HCT116 (cell line): ENCODE results near the gene EEF1E1. TPM values are rescaled to one million over a fixed set of nuclear protein-coding genes. Genes with fewer than 3 reads are reported as not detected.
A peak's percentile ranks its signal among the peaks of the same experiment; 100 is the strongest.

Source experiments
- ATAC-seq: fragments of 200-7000 bp; cut with Tn5 transposase; 2 replicates; pipeline ENCODE4 v1.9.1; 2020; ENCODE audit warnings: mild to moderate bottlenecking, moderate library complexity
- BruUV-seq: library from RNA; stranded (reverse); fragments of 400-500 nt; replicated peaks from 2 replicates; lab custom pipeline; 2021; lab: Mats Ljungman, UMichigan
- CTCF ChIA-PET: fragments of 300-600 bp; sonication (Branson Sonifier 250); formaldehyde crosslinking; loops from one replicate; lab custom pipeline; 2021; ENCODE audit warnings: antibody characterized with exemption; lab: Charles Lee
- POLR2A ChIA-PET: fragments of 300-600, 350-600 bp; sonication (Branson Sonifier 250); formaldehyde crosslinking; loops from one replicate; lab custom pipeline; 2021; ENCODE audit warnings: antibody characterized with exemption; lab: Charles Lee
- RAD21 ChIA-PET, 2 experiments: fragments of 300-600 bp; sonication (Branson Sonifier 250); formaldehyde crosslinking; loops; one replicate each; lab custom pipeline; 2023; ENCODE audit warnings: low total read pairs in 2 of 2; ENCODE audit not compliant: uncharacterized antibody in 2 of 2, unreplicated experiment in 2 of 2, low non-redundant PET in 1 of 2; lab: Charles Lee
- DNase-seq: peaks from one replicate; pipeline ENCODE4 v3.0.0-alpha.2; 2010; ENCODE audit warnings: low read depth, low spot score
- H2AFZ ChIP-seq: fragments of 200-600 bp; shearing (Covaris generic), sonication (generic); 2 replicates; pipeline ENCODE4 v1.6.1; 2017; ENCODE audit warnings: low read depth, mixed run types, mixed read lengths, antibody characterized with exemption, low read length; ENCODE audit not compliant: poor library complexity, severe bottlenecking
- H3K27ac ChIP-seq: 2 replicates; pipeline ENCODE4 v1.5.1; 2012; ENCODE audit warnings: low read depth, low read length
- H3K27me3 ChIP-seq: fragments of 200-600 bp; sonication (generic); 2 replicates; pipeline ENCODE4 v1.6.1; 2016; ENCODE audit warnings: mixed run types, low read length, mixed read lengths; ENCODE audit not compliant: insufficient read depth
- H3K36me3 ChIP-seq, 2 experiments: fragments of 200-500 bp in 1 of 2; fragments of 200-600 bp in 1 of 2; sonication (Bioruptor generic) in 1 of 2; sonication (generic) in 1 of 2; 2 replicates each; pipeline versions ENCODE4 v1.5.1 to v1.6.1; 2014 to 2016; ENCODE audit warnings: low read length in 2 of 2, inconsistent platforms in 1 of 2, mixed read lengths in 1 of 2, mixed run types in 1 of 2; ENCODE audit not compliant: insufficient read depth in 2 of 2, control insufficient read depth in 1 of 2
- H3K4me1 ChIP-seq, 2 experiments: fragments of 200-600 bp in 1 of 2; sonication (generic) in 1 of 2; 2 replicates each; pipeline versions ENCODE4 v1.5.1 to v1.6.1; 2012 to 2017; ENCODE audit warnings: low read length in 2 of 2, inconsistent platforms in 1 of 2, mild to moderate bottlenecking in 1 of 2, mixed read lengths in 1 of 2, mixed run types in 1 of 2, moderate library complexity in 1 of 2; ENCODE audit not compliant: insufficient read depth in 2 of 2, control insufficient read depth in 1 of 2
- H3K4me2 ChIP-seq: fragments of 200-600 bp; sonication (generic); 2 replicates; pipeline ENCODE4 v1.6.1; 2017; ENCODE audit warnings: mixed run types, low read length, mixed read lengths
- H3K4me3 ChIP-seq, 2 experiments: fragments of 200-600 bp in 1 of 2; sonication (generic) in 1 of 2; replicated peaks in 1 of 2; 2 replicates each; pipeline ENCODE4 v1.5.1; 2011 to 2016; ENCODE audit warnings: low read length in 2 of 2, control low read depth in 1 of 2, low read depth in 1 of 2, mild to moderate bottlenecking in 1 of 2, mixed read lengths in 1 of 2, mixed run types in 1 of 2
- H3K79me2 ChIP-seq: fragments of 200-600 bp; sonication (generic); 2 replicates; pipeline ENCODE4 v1.6.1; 2017; ENCODE audit warnings: mild to moderate bottlenecking, mixed run types, low read length, moderate library complexity, mixed read lengths; ENCODE audit not compliant: insufficient read depth
- H3K9ac ChIP-seq: fragments of 200-600 bp; sonication (generic); 2 replicates; pipeline ENCODE4 v1.6.1; 2016; ENCODE audit warnings: low read length, mixed read lengths
- H3K9me2 ChIP-seq: fragments of 200-600 bp; sonication (generic), shearing (Covaris generic); 2 replicates; pipeline ENCODE4 v1.6.1; 2017; ENCODE audit warnings: mixed run types, mild to moderate bottlenecking, moderate library complexity; ENCODE audit not compliant: insufficient read depth
- H3K9me3 ChIP-seq, 2 experiments: fragments of 200-500 bp in 1 of 2; fragments of 200-600 bp in 1 of 2; sonication (Bioruptor generic) in 1 of 2; sonication (generic) in 1 of 2; 2 replicates each; pipeline ENCODE4 v1.6.1; 2014 to 2017; ENCODE audit warnings: low read length in 2 of 2, mixed read lengths in 2 of 2, inconsistent platforms in 1 of 2, low read depth in 1 of 2, mild to moderate bottlenecking in 1 of 2, mixed run types in 1 of 2, moderate library complexity in 1 of 2; ENCODE audit not compliant: control insufficient read depth in 1 of 2, insufficient read depth in 1 of 2
- H4K20me1 ChIP-seq: fragments of 200-600 bp; sonication (generic), shearing (Covaris generic); 2 replicates; pipeline ENCODE4 v1.6.1; 2017; ENCODE audit warnings: mixed run types, mild to moderate bottlenecking, moderate library complexity; ENCODE audit not compliant: insufficient read depth
- CBX3 ChIP-seq: IDR thresholded peaks from 2 replicates; pipeline ENCODE4 v1.6.1; 2012; ENCODE audit warnings: low read depth
- EZH2 ChIP-seq: fragments of 200-600 bp; sonication (generic); IDR thresholded peaks from 2 replicates; pipeline ENCODE4 v1.6.1; 2017; ENCODE audit warnings: antibody characterized with exemption, mixed run types
- EZH2phosphoT487 ChIP-seq: fragments of 200-600 bp; IDR thresholded peaks from 2 replicates; pipeline ENCODE4 v1.6.1; 2018; ENCODE audit warnings: antibody characterized with exemption, borderline replicate concordance
- FOSL1 ChIP-seq: IDR thresholded peaks from 2 replicates; pipeline ENCODE4 v1.6.1; 2012; ENCODE audit warnings: low read depth
- MAX ChIP-seq: IDR thresholded peaks from 2 replicates; pipeline ENCODE4 v1.6.1; 2012
- POLR2A ChIP-seq: IDR thresholded peaks from 2 replicates; pipeline ENCODE4 v1.7.0; 2011; ENCODE audit warnings: borderline replicate concordance; ENCODE audit not compliant: insufficient read depth, insufficient read length; ENCODE audit errors: extremely low read depth
- POLR2AphosphoS5 ChIP-seq: IDR thresholded peaks from 2 replicates; pipeline ENCODE4 v1.6.1; 2011; ENCODE audit warnings: mild to moderate bottlenecking, low read depth, low read length, moderate library complexity
- RAD21 ChIP-seq: IDR thresholded peaks from 2 replicates; pipeline ENCODE4 v1.6.1; 2012; ENCODE audit warnings: low read depth, mild to moderate bottlenecking
- SIN3A ChIP-seq: IDR thresholded peaks from 2 replicates; pipeline ENCODE4 v1.6.1; 2012; ENCODE audit warnings: low read depth
- SP1 ChIP-seq: IDR thresholded peaks from 2 replicates; pipeline ENCODE4 v1.6.1; 2012; ENCODE audit warnings: low read depth
- SRF ChIP-seq: IDR thresholded peaks from 2 replicates; pipeline ENCODE4 v1.6.1; 2012; ENCODE audit warnings: low read depth
- TCF7L2 ChIP-seq: IDR thresholded peaks from 2 replicates; pipeline ENCODE4 v1.7.0; 2011; ENCODE audit warnings: borderline replicate concordance, inconsistent platforms; ENCODE audit not compliant: insufficient read depth, insufficient read length; ENCODE audit errors: extremely low read depth
- YY1 ChIP-seq: IDR thresholded peaks from 2 replicates; pipeline ENCODE4 v1.6.1; 2011; ENCODE audit warnings: low read length, low read depth, moderate library complexity, mild to moderate bottlenecking; ENCODE audit not compliant: insufficient replicate concordance; ENCODE audit errors: extremely low read depth
- ZFX ChIP-seq: fragments of 450-650 bp; IDR thresholded peaks from 2 replicates; pipeline ENCODE4 v1.6.1; 2017
- intact Hi-C: fragments of 100-400 bp; cut with micrococcal nuclease; formaldehyde crosslinking; loops from 2 replicates; pipeline ENCODE4 v1.10.0; 2022
- total RNA-seq: library from RNA; stranded (reverse); gene quantifications from one replicate; pipeline ENCODE4 v1.2.1, GENCODE V29; 2021; ENCODE audit not compliant: unreplicated experiment
- TF ChIP-seq, protein P1 (sequence below): IDR thresholded peaks from 2 replicates; pipeline ENCODE4 v1.6.1; 2012; ENCODE audit warnings: low read depth
- TF ChIP-seq, protein P2 (sequence below), 3 experiments: fragments of 200-600 bp in 1 of 3; sonication (generic) in 1 of 3; IDR thresholded peaks in 2 of 3; conservative IDR thresholded peaks in 1 of 3; 2 replicates each; pipeline ENCODE4 v1.5.1; 2012 to 2017; ENCODE audit warnings: low read depth in 2 of 3, low read length in 2 of 3, antibody characterized with exemption in 1 of 3, borderline replicate concordance in 1 of 3, control low read depth in 1 of 3, mild to moderate bottlenecking in 1 of 3, mixed read lengths in 1 of 3, mixed run types in 1 of 3, moderate library complexity in 1 of 3; ENCODE audit not compliant: insufficient read depth in 1 of 3

Gene EEF1E1
- total RNA-seq, 1 experiment from 2014 or later, result 69.7 TPM

DNA sequence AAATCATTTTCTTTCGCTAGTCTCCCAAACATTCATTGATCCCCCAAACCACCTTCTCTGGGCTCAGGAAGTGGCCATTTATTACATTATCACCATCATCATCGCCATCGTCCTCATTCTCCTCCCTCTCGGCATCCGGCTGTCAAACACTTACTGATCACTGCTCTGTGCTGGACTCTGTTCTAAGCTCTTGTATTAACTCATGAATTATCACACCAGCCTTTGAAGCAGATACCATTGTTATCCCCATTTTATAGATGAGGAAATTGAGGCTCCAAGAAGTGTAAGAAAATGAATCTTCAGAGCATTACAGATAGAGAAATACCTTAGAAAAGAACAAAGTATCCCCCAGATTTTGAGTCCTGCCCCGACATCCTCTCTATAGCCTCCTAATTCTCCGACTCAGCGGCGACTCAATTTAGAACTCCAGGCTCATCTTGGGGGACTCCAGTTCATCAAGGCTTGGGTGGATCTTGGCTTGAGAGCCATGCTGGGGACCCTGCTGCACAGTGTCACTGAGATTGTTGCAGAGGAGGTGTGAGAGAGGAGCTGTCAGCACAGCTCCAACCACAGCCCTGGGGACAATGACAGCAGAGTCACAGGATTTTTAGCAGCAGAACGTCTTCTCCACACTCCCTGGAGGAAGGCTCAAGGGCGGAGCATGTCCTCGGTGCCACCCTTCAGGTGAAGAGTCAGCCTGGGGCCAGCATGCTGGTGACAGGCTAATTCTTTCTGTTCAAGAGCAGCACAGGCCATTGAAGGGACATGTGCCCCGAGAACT is 6.6 kb upstream of the EEF1E1 start:
- TF ChIP-seq POLR2A, result no peak
- TF ChIP-seq CBX3, result no peak
- no peak for TF ChIP-seq EZH2phosphoT487
- TF ChIP-seq RAD21, result no peak
- no peak for TF ChIP-seq TCF7L2
- TF ChIP-seq, protein P1, sequence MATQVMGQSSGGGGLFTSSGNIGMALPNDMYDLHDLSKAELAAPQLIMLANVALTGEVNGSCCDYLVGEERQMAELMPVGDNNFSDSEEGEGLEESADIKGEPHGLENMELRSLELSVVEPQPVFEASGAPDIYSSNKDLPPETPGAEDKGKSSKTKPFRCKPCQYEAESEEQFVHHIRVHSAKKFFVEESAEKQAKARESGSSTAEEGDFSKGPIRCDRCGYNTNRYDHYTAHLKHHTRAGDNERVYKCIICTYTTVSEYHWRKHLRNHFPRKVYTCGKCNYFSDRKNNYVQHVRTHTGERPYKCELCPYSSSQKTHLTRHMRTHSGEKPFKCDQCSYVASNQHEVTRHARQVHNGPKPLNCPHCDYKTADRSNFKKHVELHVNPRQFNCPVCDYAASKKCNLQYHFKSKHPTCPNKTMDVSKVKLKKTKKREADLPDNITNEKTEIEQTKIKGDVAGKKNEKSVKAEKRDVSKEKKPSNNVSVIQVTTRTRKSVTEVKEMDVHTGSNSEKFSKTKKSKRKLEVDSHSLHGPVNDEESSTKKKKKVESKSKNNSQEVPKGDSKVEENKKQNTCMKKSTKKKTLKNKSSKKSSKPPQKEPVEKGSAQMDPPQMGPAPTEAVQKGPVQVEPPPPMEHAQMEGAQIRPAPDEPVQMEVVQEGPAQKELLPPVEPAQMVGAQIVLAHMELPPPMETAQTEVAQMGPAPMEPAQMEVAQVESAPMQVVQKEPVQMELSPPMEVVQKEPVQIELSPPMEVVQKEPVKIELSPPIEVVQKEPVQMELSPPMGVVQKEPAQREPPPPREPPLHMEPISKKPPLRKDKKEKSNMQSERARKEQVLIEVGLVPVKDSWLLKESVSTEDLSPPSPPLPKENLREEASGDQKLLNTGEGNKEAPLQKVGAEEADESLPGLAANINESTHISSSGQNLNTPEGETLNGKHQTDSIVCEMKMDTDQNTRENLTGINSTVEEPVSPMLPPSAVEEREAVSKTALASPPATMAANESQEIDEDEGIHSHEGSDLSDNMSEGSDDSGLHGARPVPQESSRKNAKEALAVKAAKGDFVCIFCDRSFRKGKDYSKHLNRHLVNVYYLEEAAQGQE, result no peak
- TF ChIP-seq FOSL1, result no peak
- TF ChIP-seq POLR2AphosphoS5, result no peak
- TF ChIP-seq SIN3A, result no peak
- no peak for TF ChIP-seq YY1
- no peak for TF ChIP-seq ZFX
- no peak for TF ChIP-seq SP1
- TF ChIP-seq, protein P2, sequence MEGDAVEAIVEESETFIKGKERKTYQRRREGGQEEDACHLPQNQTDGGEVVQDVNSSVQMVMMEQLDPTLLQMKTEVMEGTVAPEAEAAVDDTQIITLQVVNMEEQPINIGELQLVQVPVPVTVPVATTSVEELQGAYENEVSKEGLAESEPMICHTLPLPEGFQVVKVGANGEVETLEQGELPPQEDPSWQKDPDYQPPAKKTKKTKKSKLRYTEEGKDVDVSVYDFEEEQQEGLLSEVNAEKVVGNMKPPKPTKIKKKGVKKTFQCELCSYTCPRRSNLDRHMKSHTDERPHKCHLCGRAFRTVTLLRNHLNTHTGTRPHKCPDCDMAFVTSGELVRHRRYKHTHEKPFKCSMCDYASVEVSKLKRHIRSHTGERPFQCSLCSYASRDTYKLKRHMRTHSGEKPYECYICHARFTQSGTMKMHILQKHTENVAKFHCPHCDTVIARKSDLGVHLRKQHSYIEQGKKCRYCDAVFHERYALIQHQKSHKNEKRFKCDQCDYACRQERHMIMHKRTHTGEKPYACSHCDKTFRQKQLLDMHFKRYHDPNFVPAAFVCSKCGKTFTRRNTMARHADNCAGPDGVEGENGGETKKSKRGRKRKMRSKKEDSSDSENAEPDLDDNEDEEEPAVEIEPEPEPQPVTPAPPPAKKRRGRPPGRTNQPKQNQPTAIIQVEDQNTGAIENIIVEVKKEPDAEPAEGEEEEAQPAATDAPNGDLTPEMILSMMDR (IDR thresholded peaks at IDR 0.05 in 2 of 3, conservative IDR thresholded peaks at IDR 0.05 in 1 of 3; ENCODE audit: borderline replicate concordance in 1 of 3, insufficient read depth in 1 of 3, low read depth in 2 of 3, low read length in 2 of 3), result no peak
- TF ChIP-seq EZH2, result no peak
- no peak for TF ChIP-seq MAX
- no peak for TF ChIP-seq SRF
- ATAC-seq, result peak; percentile 47
- ChIA-PET RAD21 (no interaction called here), POLR2A (no interaction called here), CTCF (no interaction called here)
- peak overlapping the region; percentile 57 for H3K4me2 ChIP-seq
- H3K27me3 ChIP-seq, result no peaks in the 10 kb centered on the region
- H3K27ac ChIP-seq, result no peak overlapping the region
- H2AFZ ChIP-seq, result peak overlapping the region; percentile 59
- H3K9me2 ChIP-seq, result no peaks in the 10 kb centered on the region
- no peak for DNase-seq
- peaks cover 7 to 25% of the 10 kb centered on the region in 2 experiments; a peak in 3 of 4 replicates for H3K4me1 ChIP-seq
- no peaks in the 10 kb centered on the region for H3K36me3 ChIP-seq
- no peaks in the 10 kb centered on the region for H3K79me2 ChIP-seq
- H3K9ac ChIP-seq, result no peak overlapping the region
- no peaks in the 10 kb centered on the region for H4K20me1 ChIP-seq
- BruUV-seq, result no TSS peak
- H3K4me3 ChIP-seq, result no peak overlapping the region
- intact Hi-C loops, result no loop called here
- no peaks in the 10 kb centered on the region for H3K9me3 ChIP-seq
